Measurements from ENCODE around the gene SYVN1. TPM values are rescaled to one million over a fixed set of nuclear protein-coding genes. Genes with fewer than 3 reads are reported as not detected.
A peak's percentile ranks its signal among the peaks of the same experiment; 100 is the strongest.
"Not testable (repeated sequence)": the region's sequence is repeated elsewhere in the genome, so short reads cannot be mapped to it uniquely, and the experiment has no call there.

The SYVN1 gene
- total RNA-seq, 1 experiment from 2014 or later = 15.7 TPM

GRCh38 chr11:65152122-65152521, 17.8 kb upstream of the SYVN1 start:
- DNase-seq (ENCODE audit: extremely low read depth, low read depth) = no peak

GRCh38 chr11:65151331-65151899, 17.1 kb upstream of the SYVN1 start:
- no peak for DNase-seq (ENCODE audit: extremely low read depth, low read depth)

- peak; percentile 58 for DNase-seq (ENCODE audit: extremely low read depth, low read depth)
Observed at GRCh38 chr11:65150509-65151299, 16.4 kb upstream of the SYVN1 start.

GRCh38 chr11:65150131-65150508, 15.8 kb upstream of the SYVN1 start:
- not testable (repeated sequence) for DNase-seq (ENCODE audit: extremely low read depth, low read depth)

- DNase-seq (ENCODE audit: extremely low read depth, low read depth) = no peak
Observed at GRCh38 chr11:65148657-65149056, 14.3 kb upstream of the SYVN1 start.

GRCh38 chr11:65147352-65148075, 13.2 kb upstream of the SYVN1 start:
- no peak for DNase-seq (ENCODE audit: extremely low read depth, low read depth)

- no peak for DNase-seq (ENCODE audit: extremely low read depth, low read depth)
Observed at GRCh38 chr11:65141896-65142494, 7.7 kb upstream of the SYVN1 start.

- no peak for DNase-seq (ENCODE audit: extremely low read depth, low read depth)
Observed at GRCh38 chr11:65136515-65137096, 2.3 kb upstream of the SYVN1 start.

GRCh38 chr11:65135633-65136145, 1.4 kb upstream of the SYVN1 start:
- DNase-seq (ENCODE audit: extremely low read depth, low read depth) = no peak

- DNase-seq (ENCODE audit: extremely low read depth, low read depth) = peak; percentile 91
Observed at GRCh38 chr11:65134952-65135632, 773 bp upstream of the SYVN1 start.

GRCh38 chr11:65133724-65134123, 595 bp downstream of the SYVN1 start:
- no peak for DNase-seq (ENCODE audit: extremely low read depth, low read depth)

GRCh38 chr11:65132988-65133700, 1.2 kb downstream of the SYVN1 start:
- DNase-seq (ENCODE audit: extremely low read depth, low read depth) = no peak

- no peak for DNase-seq (ENCODE audit: extremely low read depth, low read depth)
Observed at GRCh38 chr11:65132238-65132987, 1.9 kb downstream of the SYVN1 start.

GRCh38 chr11:65131895-65132237, 2.5 kb downstream of the SYVN1 start:
- no peak for DNase-seq (ENCODE audit: extremely low read depth, low read depth)

- no peak for DNase-seq (ENCODE audit: extremely low read depth, low read depth)
Observed at GRCh38 chr11:65131417-65131776, 2.9 kb downstream of the SYVN1 start.

GRCh38 chr11:65130631-65131416, 3.5 kb downstream of the SYVN1 start:
- DNase-seq (ENCODE audit: extremely low read depth, low read depth) = no peak

GRCh38 chr11:65129649-65130441, 4.5 kb downstream of the SYVN1 start:
- DNase-seq (ENCODE audit: extremely low read depth, low read depth) = no peak
